SK-N-SH treated with all-trans-retinoic acid at 6 μM for 48 hours (cell line): Measurements from ENCODE around the gene MRPS5.
A peak's percentile ranks its signal among the peaks of the same experiment; 100 is the strongest.
"Not testable (repeated sequence)": the region's sequence is repeated elsewhere in the genome, so short reads cannot be mapped to it uniquely, and the experiment has no call there.

Experiments
- ATAC-seq: fragments of 200-7000 bp; cut with Tn5 transposase; 3 replicates; pipeline ENCODE4 v1.9.1; 2020; ENCODE audit warnings: mild to moderate bottlenecking, moderate library complexity
- ARNTL ChIP-seq: fragments of 450-650 bp; formaldehyde crosslinking; IDR thresholded peaks from 2 replicates; pipeline ENCODE4 v1.5.0; 2020; ENCODE audit warnings: low read depth, mild to moderate bottlenecking, moderate library complexity, borderline replicate concordance
- BACH2 ChIP-seq: fragments of 250-450 bp; sonication (Bioruptor Pico); IDR thresholded peaks from 2 replicates; pipeline ENCODE4 v1.9.0; 2021; ENCODE audit warnings: mild to moderate bottlenecking, borderline replicate concordance
- CREB5 ChIP-seq: fragments of 250-450 bp; sonication (Bioruptor Pico); IDR thresholded peaks from 2 replicates; pipeline ENCODE4 v1.5.1; 2020; ENCODE audit warnings: low read depth, mild to moderate bottlenecking, moderate library complexity
- CSRNP3 ChIP-seq: fragments of 250-450 bp; sonication (Bioruptor Pico); IDR thresholded peaks from 2 replicates; pipeline ENCODE4 v1.5.1; 2021; ENCODE audit warnings: mild to moderate bottlenecking, moderate library complexity
- ESRRG ChIP-seq: fragments of 250-450 bp; sonication (Bioruptor Pico); IDR thresholded peaks from 2 replicates; pipeline ENCODE4 v1.6.1; 2021; ENCODE audit warnings: mild to moderate bottlenecking
- GLIS3 ChIP-seq: fragments of 250-450 bp; sonication (Bioruptor Pico); IDR thresholded peaks from 2 replicates; pipeline ENCODE4 v1.5.0; 2020; ENCODE audit warnings: mild to moderate bottlenecking, moderate library complexity
- OSR1 ChIP-seq: fragments of 250-450 bp; sonication (Bioruptor Pico); IDR thresholded peaks from 2 replicates; pipeline ENCODE4 v1.8.0; 2022; ENCODE audit warnings: moderate library complexity, mild to moderate bottlenecking, inconsistent platforms
- PATZ1 ChIP-seq: fragments of 250-450 bp; sonication (Bioruptor Pico); IDR thresholded peaks from 2 replicates; pipeline ENCODE4 v1.8.0; 2020; ENCODE audit warnings: mild to moderate bottlenecking, moderate library complexity, borderline replicate concordance
- POU6F1 ChIP-seq: fragments of 250-450 bp; sonication (Bioruptor Pico); IDR thresholded peaks from 2 replicates; pipeline ENCODE4 v1.8.0; 2021; ENCODE audit warnings: low read depth, mild to moderate bottlenecking, moderate library complexity, borderline replicate concordance
- PPARA ChIP-seq: fragments of 250-450 bp; sonication (Bioruptor Pico); IDR thresholded peaks from 2 replicates; pipeline ENCODE4 v1.5.0; 2020; ENCODE audit warnings: mild to moderate bottlenecking, borderline replicate concordance
- RARB ChIP-seq: fragments of 250-450 bp; sonication (Bioruptor Pico); IDR thresholded peaks from 2 replicates; pipeline ENCODE4 v1.8.0; 2021; ENCODE audit warnings: mild to moderate bottlenecking, moderate library complexity
- TCF4 ChIP-seq: fragments of 250-450 bp; sonication (Bioruptor Pico); IDR thresholded peaks from 2 replicates; pipeline ENCODE4 v1.8.0; 2021; ENCODE audit warnings: mild to moderate bottlenecking, moderate library complexity, borderline replicate concordance
- TOX ChIP-seq: fragments of 250-450 bp; sonication (Bioruptor Pico); IDR thresholded peaks from 2 replicates; pipeline ENCODE4 v1.8.0; 2021; ENCODE audit warnings: mild to moderate bottlenecking, moderate library complexity, borderline replicate concordance
- TSHZ2 ChIP-seq: fragments of 250-450 bp; sonication (Bioruptor Pico); IDR thresholded peaks from 2 replicates; pipeline ENCODE4 v1.5.0; 2020; ENCODE audit warnings: mild to moderate bottlenecking, moderate library complexity
- ZC3H10 ChIP-seq: fragments of 250-450 bp; sonication (Bioruptor Pico); IDR thresholded peaks from 2 replicates; pipeline ENCODE4 v1.5.1; 2021; ENCODE audit warnings: mild to moderate bottlenecking, moderate library complexity
- ZFP30 ChIP-seq: fragments of 450-650 bp; formaldehyde crosslinking; IDR thresholded peaks from 2 replicates; pipeline ENCODE4 v1.5.0; 2022; ENCODE audit warnings: mild to moderate bottlenecking, moderate library complexity
- ZNF565 ChIP-seq: fragments of 450-650 bp; formaldehyde crosslinking; conservative IDR thresholded peaks from 2 replicates; pipeline ENCODE4 v1.5.0; 2020; ENCODE audit warnings: low read depth, mild to moderate bottlenecking, moderate library complexity
- ZNF70 ChIP-seq: fragments of 450-650 bp; formaldehyde crosslinking; IDR thresholded peaks from 2 replicates; pipeline ENCODE4 v1.5.0; 2020; ENCODE audit warnings: mild to moderate bottlenecking, moderate library complexity
- ZNF8 ChIP-seq: fragments of 450-650 bp; formaldehyde crosslinking; IDR thresholded peaks from 2 replicates; pipeline ENCODE4 v1.5.0; 2020; ENCODE audit warnings: mild to moderate bottlenecking, moderate library complexity

MRPS5 gene

GRCh38 chr2:95099910-95100309, 21.7 kb downstream of the MRPS5 start:
- TF ChIP-seq ZNF565 (CRISPR knock-in tag) (no peak), BACH2 (no peak)
- ATAC-seq: no peak

- TF ChIP-seq ZNF8 (CRISPR knock-in tag): peak; percentile 69
- ATAC-seq: not testable (repeated sequence)
Measured at GRCh38 chr2:95098273-95098672, 23.3 kb downstream of the MRPS5 start.

- ATAC-seq: no peak
- TF ChIP-seq ZNF565 (CRISPR knock-in tag): no peak
- no peak for TF ChIP-seq ZNF70 (CRISPR knock-in tag)
- no peak for TF ChIP-seq TSHZ2 (CRISPR knock-in tag)
- no peak for TF ChIP-seq RARB (CRISPR knock-in tag)
- TF ChIP-seq ZC3H10 (CRISPR knock-in tag): no peak
- no peak for TF ChIP-seq OSR1 (CRISPR knock-in tag)
- TF ChIP-seq ESRRG (CRISPR knock-in tag): no peak
- no peak for TF ChIP-seq BACH2
- TF ChIP-seq, all 23 proteins: peak for 0
Measured at GRCh38 chr2:95091885-95092555, 29.6 kb downstream of the MRPS5 start.

GRCh38 chr2:95087379-95087778, 34.2 kb downstream of the MRPS5 start:
- ATAC-seq: no peak
- TF ChIP-seq TCF4 (no peak), TOX (CRISPR knock-in tag) (no peak), TSHZ2 (CRISPR knock-in tag) (no peak), ZC3H10 (CRISPR knock-in tag) (no peak), GLIS3 (CRISPR knock-in tag) (no peak), ZNF8 (CRISPR knock-in tag) (no peak), CSRNP3 (CRISPR knock-in tag) (no peak), ESRRG (CRISPR knock-in tag) (no peak), PPARA (no peak), POU6F1 (no peak), ZFP30 (CRISPR knock-in tag) (no peak), ARNTL (CRISPR knock-in tag) (no peak), PATZ1 (no peak), CREB5 (CRISPR knock-in tag) (no peak)
